Measurements from ENCODE around the gene ADAMTSL1. TPM values are rescaled to one million over a fixed set of nuclear protein-coding genes. Genes with fewer than 3 reads are reported as not detected.

ADAMTSL1 gene
- total RNA-seq, 6 experiments from 2014 or later, result 0.73 to 2.1 (median 0.89) TPM

GRCh38 chr9:18717759-18718158, 243.8 kb downstream of the ADAMTSL1 start:
- no peaks in the 10 kb centered on the region for H3K4me1 ChIP-seq
- no peak for ATAC-seq
- no peak for DNase-seq
- no peaks in the 10 kb centered on the region for H3K9me3 ChIP-seq
- no peak for TF ChIP-seq POLR2A (IDR thresholded peaks at IDR 0.05)
- TF ChIP-seq, protein P1, sequence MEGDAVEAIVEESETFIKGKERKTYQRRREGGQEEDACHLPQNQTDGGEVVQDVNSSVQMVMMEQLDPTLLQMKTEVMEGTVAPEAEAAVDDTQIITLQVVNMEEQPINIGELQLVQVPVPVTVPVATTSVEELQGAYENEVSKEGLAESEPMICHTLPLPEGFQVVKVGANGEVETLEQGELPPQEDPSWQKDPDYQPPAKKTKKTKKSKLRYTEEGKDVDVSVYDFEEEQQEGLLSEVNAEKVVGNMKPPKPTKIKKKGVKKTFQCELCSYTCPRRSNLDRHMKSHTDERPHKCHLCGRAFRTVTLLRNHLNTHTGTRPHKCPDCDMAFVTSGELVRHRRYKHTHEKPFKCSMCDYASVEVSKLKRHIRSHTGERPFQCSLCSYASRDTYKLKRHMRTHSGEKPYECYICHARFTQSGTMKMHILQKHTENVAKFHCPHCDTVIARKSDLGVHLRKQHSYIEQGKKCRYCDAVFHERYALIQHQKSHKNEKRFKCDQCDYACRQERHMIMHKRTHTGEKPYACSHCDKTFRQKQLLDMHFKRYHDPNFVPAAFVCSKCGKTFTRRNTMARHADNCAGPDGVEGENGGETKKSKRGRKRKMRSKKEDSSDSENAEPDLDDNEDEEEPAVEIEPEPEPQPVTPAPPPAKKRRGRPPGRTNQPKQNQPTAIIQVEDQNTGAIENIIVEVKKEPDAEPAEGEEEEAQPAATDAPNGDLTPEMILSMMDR (IDR thresholded peaks at IDR 0.05), result no peak
- no peaks in the 10 kb centered on the region for H3K36me3 ChIP-seq
- intact Hi-C loops (cut with DNase I), result no loop called here
- H3K27ac ChIP-seq, result no peak overlapping the region
- H3K27me3 ChIP-seq, result no peaks in the 10 kb centered on the region
- H3K4me3 ChIP-seq, result no peak overlapping the region
- 94% methylated on average over 2 of the region's 2 CpGs for WGBS (ENCODE audit: insufficient coverage, low coverage, low lambda C conversion rate, missing lambda C conversion rate)

DNA sequence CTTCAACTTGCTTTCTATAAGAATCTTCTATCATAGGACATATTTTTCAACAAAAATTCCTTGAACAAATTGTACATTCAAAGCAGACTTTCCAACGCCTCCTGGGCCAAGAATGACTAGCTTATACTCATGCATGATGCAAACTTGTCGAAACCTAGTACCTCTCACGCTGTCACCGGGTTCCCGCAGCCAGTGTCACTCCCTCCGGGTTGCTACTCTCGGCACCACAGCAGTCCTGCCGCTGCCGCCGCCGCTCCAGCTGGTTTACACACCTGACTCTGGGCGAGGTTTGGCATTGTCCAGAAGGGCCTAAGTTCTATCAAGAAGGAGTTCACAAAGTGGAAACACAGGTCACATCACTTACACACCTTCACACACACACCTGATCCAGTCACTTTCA, 244.4 kb downstream of the ADAMTSL1 start:
- H3K27ac ChIP-seq, result no peak overlapping the region
- H3K9me3 ChIP-seq, result no peaks in the 10 kb centered on the region
- H3K27me3 ChIP-seq, result no peaks in the 10 kb centered on the region
- DNase-seq, result no peak
- no peak overlapping the region for H3K4me3 ChIP-seq
- intact Hi-C loops (cut with DNase I), result no loop called here
- no peaks in the 10 kb centered on the region for H3K4me1 ChIP-seq
- no peak for TF ChIP-seq POLR2A (IDR thresholded peaks at IDR 0.05)
- TF ChIP-seq, protein P1 (IDR thresholded peaks at IDR 0.05), result no peak
- WGBS (ENCODE audit: insufficient coverage, low coverage, low lambda C conversion rate, missing lambda C conversion rate), result 94% methylated on average over 12 of the region's 12 CpGs
- ATAC-seq, result no peak
- H3K36me3 ChIP-seq, result no peaks in the 10 kb centered on the region

- no peak for ATAC-seq
- Histone ChIP-seq H3K9me3 (no peaks in the 10 kb centered on the region), H3K36me3 (no peaks in the 10 kb centered on the region), H3K4me1 (no peaks in the 10 kb centered on the region), H3K27me3 (no peaks in the 10 kb centered on the region), H3K4me3 (no peak overlapping the region), H3K27ac (no peak overlapping the region)
- intact Hi-C loops (cut with DNase I), result no loop called here
- 70% methylated on average over 1 of the region's 1 CpG for WGBS (ENCODE audit: insufficient coverage, low coverage, low lambda C conversion rate, missing lambda C conversion rate)
- DNase-seq, result no peak
- TF ChIP-seq, protein P1 (IDR thresholded peaks at IDR 0.05), result no peak
- TF ChIP-seq POLR2A (IDR thresholded peaks at IDR 0.05), result no peak
These were observed 245.0 kb downstream of the ADAMTSL1 start for GRCh38 chr9:18718932-18719331.

DNA sequence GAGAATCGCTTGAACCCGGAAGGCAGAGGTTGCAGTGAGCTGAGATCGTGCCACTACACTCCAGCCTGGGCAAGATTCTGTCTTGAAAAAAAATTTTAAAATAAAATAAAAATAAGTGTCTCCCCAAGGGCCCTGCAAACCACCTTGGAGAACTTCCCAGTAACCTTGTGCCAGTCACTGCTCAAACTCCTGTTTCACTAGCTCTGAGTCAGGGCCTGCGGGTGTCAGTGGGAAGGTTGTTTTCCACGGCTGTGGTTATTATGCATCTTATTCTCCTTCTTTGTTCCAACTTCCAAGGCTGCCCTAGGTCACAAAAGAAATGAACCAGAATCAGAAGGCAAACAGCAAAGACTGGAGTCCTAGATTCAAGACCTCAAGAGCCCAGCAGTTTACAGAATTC, 246.7 kb downstream of the ADAMTSL1 start:
- intact Hi-C loops (cut with DNase I), result no loop called here
- TF ChIP-seq, protein P1 (IDR thresholded peaks at IDR 0.05), result no peak
- TF ChIP-seq POLR2A (IDR thresholded peaks at IDR 0.05), result no peak
- no peaks in the 10 kb centered on the region for H3K27me3 ChIP-seq
- WGBS (ENCODE audit: insufficient coverage, low coverage, low lambda C conversion rate, missing lambda C conversion rate), result 93% methylated on average over 5 of the region's 5 CpGs
- H3K36me3 ChIP-seq, result no peaks in the 10 kb centered on the region
- H3K4me3 ChIP-seq, result no peak overlapping the region
- no peaks in the 10 kb centered on the region for H3K9me3 ChIP-seq
- no peak overlapping the region for H3K27ac ChIP-seq
- H3K4me1 ChIP-seq, result no peaks in the 10 kb centered on the region
- ATAC-seq (no peak), DNase-seq (no peak)

Data from right lobe of liver (tissue), 6 donors.